GM18498 (cell line): Measurements from ENCODE around the gene DDIAS.
A peak's percentile ranks its signal among the peaks of the same experiment; 100 is the strongest.
"Not testable (repeated sequence)": the region's sequence is repeated elsewhere in the genome, so short reads cannot be mapped to it uniquely, and the experiment has no call there.

Source experiments
- ATAC-seq: cut with Tn5 transposase; IDR thresholded peaks from one replicate; pipeline ENCODE4 v1.9.1; 2021; ENCODE audit warnings: mild to moderate bottlenecking, moderate library complexity; ENCODE audit not compliant: unreplicated experiment

DDIAS gene

DNA sequence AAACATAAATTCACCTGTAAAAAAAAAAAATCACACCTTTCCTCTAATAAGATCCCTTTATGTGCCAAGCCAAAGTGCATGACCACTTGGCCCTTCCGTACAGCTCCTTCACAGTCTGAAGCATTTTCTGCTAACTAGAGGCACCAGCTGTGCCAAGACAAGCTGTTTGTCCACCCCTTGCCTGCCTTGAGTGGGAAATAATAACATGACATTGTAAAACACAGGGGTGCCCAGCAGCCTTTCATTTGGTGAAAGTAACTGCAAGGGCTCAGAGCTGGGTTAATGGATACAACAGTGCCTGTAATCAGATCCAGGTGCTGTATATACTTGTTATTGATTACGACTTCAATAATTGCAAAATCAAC, 59.2 kb downstream of the DDIAS start:
- ATAC-seq = peak; percentile 35

DNA sequence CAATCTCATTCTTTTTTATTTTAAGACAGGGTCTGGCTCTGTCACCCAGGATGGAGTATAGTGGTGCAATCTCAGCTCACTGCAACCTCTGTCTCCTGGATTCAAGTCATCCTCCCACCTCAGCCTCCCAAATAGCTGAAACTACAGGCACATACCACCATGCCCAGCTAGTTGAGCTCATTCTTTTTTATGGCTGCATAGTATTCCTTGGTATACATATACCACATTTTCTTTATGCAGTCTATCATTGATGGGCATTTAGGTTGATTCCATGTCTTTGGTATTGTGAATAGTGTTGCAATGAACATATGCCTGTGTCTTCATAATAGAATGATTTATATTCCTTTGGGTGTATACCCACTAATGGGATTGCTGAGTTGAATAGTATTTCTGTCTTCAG, 60.5 kb downstream of the DDIAS start:
- not testable (repeated sequence) for ATAC-seq

DNA sequence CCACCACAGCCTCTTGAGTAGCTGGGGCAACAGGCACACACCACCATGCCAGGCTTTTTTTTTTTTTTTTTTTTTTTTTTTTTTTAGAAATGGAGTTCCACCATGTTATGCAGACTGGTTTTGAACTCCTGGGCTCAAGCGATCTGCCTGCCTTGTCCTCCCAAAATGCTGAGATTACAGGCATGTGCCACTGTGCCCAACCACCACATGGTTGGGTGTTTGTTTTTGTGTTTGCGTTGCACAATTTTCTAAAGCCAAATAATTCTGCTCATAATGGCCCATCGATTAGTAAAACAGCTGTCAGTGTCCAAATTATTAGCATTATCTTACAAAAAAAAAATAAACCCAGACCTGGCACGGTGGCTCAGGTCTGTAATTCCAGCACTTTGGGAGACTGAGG, 65.8 kb downstream of the DDIAS start:
- ATAC-seq = no peak

DNA sequence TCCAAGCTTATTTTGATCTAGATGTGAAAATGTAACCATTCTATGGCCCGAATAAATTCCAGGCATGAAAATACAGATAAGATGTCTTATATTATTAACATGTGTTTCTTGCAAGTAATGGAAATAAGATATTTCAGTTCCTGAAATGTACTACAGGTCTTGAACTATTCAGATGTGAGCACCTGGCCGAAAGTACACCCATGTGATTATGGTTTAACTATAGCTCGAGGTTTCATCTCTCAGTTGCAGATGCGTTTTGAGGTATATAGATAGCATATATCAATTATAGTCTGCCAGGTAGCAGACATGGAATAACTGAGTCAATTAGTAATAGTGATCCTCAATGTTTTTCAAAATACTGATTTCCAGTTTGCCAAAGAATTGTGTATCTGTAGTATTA, 68.3 kb downstream of the DDIAS start:
- ATAC-seq = peak; percentile 95

DNA sequence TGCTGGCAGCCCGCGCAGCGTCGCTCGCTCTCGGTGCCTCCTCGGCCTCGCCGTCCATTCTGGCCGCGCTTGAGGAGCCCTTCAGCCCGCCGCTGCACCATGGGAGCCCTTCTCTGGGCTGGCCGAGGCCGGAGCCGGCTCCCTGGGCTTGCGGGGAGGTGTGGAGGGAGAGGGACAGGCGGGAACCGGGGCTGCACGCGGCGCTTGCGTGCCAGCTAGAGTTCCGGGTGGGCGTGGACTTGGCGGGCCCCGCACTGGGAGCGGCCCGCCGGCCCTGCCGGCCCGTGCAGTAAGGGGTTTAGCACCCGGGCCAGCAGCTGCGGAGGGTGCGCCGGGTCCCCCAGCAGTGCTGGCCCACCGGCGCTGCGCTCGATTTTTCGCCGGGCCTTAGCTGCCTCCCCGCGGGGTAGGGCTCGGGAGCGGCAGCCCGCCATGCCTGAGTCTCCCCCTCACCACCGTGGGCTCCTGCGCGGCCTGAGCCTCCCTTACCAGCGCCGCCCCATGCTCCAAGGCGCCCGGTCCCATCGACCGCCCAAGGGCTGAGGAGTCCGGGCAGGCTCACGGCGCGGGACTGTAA, 69.1 kb downstream of the DDIAS start:
- ATAC-seq = not testable (repeated sequence)

DNA sequence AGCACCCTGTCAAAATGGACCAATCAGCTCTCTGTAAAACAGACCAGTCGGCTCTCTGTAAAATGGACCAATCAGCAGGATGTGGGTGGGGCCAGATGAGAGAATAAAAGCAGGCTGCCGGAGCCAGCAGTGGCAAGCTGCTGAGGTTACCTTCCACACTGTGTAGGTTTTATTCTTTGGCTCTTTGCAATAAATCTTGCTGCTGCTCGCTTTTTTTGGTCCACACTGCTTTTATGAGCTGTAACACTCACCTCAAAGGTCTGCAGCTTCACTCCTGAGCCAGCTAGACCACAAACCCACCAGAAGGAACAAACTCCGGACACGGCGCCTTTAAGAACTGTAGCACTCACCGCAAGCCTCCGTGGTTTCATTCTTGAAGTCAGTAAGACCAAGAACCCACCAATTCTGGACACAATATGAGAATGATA, 70.0 kb downstream of the DDIAS start:
- ATAC-seq = peak; percentile 45

DNA sequence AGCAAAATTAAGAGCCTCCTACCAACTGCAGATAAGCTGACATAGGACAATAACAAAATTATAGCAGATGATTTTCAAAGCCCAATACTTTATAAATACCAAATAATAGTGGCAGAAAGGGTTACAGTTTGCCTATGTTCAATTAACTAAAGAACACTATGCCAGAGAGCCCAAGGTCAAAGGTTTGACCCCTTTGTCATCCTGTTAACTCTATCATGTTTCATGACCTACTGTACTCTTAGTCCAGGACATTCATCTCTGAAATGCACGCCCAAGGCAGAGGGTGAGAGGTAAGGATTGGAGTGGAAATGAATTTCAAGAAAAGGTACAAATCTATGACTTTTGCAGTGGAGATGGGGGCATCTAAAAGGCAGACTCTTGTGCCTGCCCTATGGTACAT, 70.6 kb downstream of the DDIAS start:
- no peak for ATAC-seq

DNA sequence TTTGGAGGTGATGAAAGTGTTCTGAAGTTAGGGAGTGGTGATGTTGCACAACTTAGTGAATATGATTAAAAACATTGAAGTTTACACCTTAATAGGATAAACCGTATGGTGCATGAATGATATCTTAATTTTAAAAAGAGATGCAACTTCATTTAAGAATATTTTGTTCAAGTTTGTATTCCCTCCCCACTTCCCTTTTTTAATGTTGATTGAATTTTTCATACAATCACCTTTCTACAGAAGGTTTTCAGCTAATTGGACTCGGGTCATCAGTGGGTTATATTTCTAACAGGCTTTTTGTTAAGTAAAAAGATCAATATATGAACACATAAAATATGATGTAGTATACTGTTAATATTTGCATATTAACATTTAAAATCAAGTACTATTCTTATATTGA, 72.6 kb downstream of the DDIAS start:
- no peak for ATAC-seq

DNA sequence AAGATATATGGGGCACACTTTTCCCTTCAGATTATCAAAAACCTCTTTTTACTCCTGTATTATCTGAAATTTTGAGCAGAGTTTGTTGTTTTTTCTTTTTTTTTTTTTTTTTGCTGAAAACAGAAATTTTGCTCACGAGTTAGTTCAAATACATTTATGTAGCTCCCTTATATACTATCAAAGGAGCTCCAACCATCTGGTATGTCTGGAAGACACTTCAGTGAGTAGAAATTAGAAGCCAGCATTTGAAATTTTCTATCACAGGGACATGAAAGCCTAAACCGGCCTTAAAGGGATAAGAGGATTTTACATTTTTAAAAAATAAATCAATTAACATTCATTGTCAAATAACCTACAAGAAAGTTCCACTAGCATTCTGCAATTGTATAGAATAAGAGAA, 73.3 kb downstream of the DDIAS start:
- no peak for ATAC-seq

DNA sequence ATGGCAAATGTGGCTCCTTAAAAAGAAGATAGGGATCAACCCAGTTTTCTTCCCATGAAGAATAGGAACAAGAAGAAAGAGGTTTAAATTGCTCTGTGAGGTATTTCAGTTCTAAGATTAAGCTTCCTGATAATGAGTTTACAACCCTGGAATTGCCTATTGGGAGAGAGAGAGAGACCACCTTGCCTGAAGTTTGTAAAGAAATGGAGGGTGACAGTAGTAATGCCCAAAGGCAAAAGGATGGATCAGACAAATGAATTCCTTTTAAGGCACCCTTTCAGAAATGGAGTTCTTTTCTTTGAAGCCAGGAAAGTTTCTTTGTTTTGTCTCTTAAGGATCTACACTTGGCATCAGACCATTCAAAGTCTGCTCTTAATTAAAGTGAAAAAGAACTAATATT, 74.3 kb downstream of the DDIAS start:
- no peak for ATAC-seq

DNA sequence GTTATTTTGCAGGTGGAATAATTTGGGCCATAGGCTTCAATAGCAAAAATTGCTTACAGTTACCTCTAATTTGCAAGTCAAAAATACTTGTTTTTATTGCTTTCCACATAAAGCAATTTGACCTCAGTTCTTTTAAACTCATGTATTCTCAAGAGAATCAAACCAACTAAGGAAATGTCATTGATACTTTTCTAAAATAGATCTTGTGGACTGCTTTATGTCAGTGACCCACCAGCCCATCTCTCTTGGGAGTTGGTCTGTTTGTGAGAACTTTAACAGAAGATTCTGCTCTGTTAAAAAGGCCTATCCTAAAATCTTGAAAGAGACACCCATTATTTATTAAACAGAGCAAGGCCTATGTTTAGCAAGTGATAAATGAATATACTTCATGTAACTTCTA, 75.2 kb downstream of the DDIAS start:
- ATAC-seq = no peak

DNA sequence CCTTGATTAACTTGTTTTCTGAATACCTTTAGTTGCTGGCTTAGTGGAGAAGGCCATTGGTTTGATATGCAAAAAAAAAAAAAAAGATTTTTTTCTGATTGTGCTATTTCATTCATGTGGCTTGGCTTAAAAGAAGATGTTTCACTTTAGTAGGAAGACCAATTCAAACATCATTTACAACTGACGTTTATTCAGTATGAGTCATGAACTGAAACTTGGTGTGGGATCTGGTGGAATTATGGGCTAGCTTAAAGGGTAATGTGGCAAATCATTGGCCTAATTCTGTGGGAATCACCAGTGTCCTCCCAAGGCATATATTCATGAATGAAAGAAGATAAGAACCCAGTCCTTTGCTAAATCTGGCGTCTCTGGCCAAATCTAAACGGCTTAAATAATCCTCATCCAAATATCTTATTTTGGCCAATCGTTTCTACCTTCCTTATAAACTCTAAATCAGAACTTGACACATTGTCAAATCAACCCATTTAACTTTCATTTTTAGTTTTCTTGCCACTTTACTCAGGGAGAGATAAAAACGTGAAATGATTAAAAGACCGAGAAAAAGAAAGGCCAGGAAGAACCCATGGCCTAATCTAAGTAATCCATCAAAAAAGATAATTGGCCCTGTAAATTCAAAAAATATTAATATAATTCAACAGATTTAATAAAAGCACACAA, 77.0 kb downstream of the DDIAS start:
- ATAC-seq = no peak

DNA sequence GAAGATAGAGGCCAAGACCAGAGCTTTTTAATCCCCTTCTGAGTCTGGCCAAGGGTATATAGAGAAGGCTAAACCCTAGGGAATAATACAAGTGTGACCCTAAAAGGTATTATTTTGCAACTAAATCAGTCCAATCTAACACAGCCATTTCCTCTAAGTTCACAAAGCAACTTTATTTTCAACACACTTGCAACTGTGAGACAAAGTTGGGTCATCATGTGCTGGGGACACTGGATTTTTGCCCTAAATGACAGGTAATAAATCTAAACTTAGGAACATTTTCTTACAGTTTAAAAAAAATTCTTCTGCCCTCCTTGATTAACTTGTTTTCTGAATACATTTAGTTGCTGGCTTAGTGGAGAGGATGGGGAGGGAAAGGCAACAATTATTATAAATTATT, 78.3 kb downstream of the DDIAS start:
- no peak for ATAC-seq

DNA sequence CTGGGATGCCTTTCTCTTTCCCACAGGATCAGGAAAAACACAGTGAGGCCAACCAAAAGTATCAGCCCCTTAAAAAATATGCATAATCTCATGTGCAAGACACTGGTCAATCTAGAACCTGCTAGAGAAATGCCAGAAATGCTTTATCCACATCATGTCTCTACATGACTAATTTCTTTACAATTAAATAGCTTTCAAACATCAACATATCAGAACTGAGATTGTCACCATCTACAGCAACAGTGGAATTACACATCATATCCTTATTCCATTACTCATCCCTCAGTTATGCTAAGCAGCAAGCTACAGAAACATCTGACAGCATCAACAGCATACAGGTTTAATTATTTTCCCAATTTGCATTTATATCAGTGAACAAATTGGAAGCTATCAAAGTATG, 78.8 kb downstream of the DDIAS start:
- no peak for ATAC-seq

DNA sequence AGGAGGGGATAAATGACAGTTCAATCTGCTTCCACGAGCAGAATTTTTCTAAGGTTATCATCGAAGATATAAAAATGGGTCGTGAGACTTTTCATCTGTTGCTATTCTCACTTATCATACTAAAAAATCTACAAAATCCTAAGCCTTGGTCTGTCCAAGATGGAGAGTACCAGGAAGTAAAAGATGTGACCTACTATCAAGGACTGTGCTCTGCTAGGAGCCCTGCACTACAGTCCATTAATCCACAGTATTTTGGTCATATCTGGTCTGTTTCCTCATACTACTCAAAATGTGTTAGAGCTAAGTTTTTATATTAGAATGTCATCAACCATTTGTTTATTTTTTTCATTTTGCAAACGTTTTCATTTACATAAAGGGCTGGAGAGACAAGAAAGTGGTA, 79.4 kb downstream of the DDIAS start:
- no peak for ATAC-seq

DNA sequence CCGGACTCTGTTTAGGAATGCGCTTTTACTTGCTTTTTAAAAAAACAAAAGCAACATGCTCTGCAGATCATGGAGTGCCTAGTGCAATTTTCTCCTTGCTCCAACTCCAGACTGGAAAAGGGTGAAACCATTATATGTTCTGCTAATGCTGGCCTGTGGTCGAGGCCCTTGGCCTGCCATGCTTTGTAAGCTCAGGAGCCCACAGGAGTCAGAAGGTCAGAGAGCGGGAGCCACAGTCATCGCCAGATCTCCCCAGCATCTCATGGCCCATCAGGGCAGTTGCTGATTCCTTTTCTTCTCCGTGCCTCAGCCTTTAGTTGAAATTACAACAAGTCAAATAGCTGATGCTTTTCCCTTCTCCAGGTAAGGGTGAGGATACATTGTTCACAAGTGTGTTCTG, 80.3 kb downstream of the DDIAS start:
- no peak for ATAC-seq
